CD4-positive, alpha-beta T cell (primary cell): ENCODE measurements around the gene PEDS1. TPM values are rescaled to one million over a fixed set of nuclear protein-coding genes. Genes with fewer than 3 reads are reported as not detected.

Experiments used
- ATAC-seq: fragments of 200-7000 bp; cut with Tn5 transposase; one replicate; pipeline ENCODE4 v1.10.0; 2022; ENCODE audit warnings: mild to moderate bottlenecking; ENCODE audit not compliant: poor library complexity
- CTCF ChIA-PET: fragments of 350-600 bp; sonication (Branson Sonifier 250); formaldehyde crosslinking; loops from one replicate; lab custom pipeline; 2021; ENCODE audit warnings: antibody characterized with exemption, inconsistent platforms; lab: Charles Lee
- POLR2A ChIA-PET: fragments of 350-600 bp; sonication (Branson Sonifier 250); formaldehyde crosslinking; loops from one replicate; lab custom pipeline; 2021; ENCODE audit warnings: antibody characterized with exemption, inconsistent platforms; lab: Charles Lee
- DNase-seq, 14 experiments: peaks; one replicate each; pipeline ENCODE4 v3.0.0-alpha.2; 2013 to 2020; ENCODE audit warnings: mixed read lengths in 2 of 14
- H3K27ac ChIP-seq, 2 donors: one replicate each; pipeline versions ENCODE4 v1.5.1 to v1.7.0; 2013; ENCODE audit warnings: low read length in 2 of 2, low read depth in 1 of 2, mild to moderate bottlenecking in 1 of 2
- H3K27me3 ChIP-seq, 2 experiments: 1 replicate in 1 of 2; 2 replicates in 1 of 2; pipeline versions ENCODE4 v1.6.1 to v1.7.0; 2013; ENCODE audit warnings: low read length in 2 of 2, control low read depth in 1 of 2, mild to moderate bottlenecking in 1 of 2, moderate library complexity in 1 of 2; ENCODE audit not compliant: insufficient read depth in 2 of 2, control insufficient read depth in 1 of 2
- H3K36me3 ChIP-seq: one replicate; pipeline ENCODE4 v1.6.1; 2013; ENCODE audit warnings: low read length, control low read depth; ENCODE audit not compliant: insufficient read depth
- H3K4me1 ChIP-seq: one replicate; pipeline ENCODE4 v1.6.1; 2013; ENCODE audit warnings: low read length, control low read depth; ENCODE audit not compliant: insufficient read depth
- H3K4me3 ChIP-seq: one replicate; pipeline ENCODE4 v1.5.1; 2013; ENCODE audit warnings: mild to moderate bottlenecking, low read length, moderate library complexity
- H3K9me3 ChIP-seq, 2 experiments: 1 replicate in 1 of 2; 2 replicates in 1 of 2; pipeline versions ENCODE4 v1.6.1 to v1.7.0; 2013; ENCODE audit warnings: low read length in 2 of 2, mild to moderate bottlenecking in 2 of 2, control low read depth in 1 of 2, moderate library complexity in 1 of 2; ENCODE audit not compliant: control insufficient read depth in 1 of 2, insufficient read depth in 1 of 2
- H3K27ac Mint-ChIP-seq: one replicate; pipeline ENCODE4 v1.8.0; 2020; ENCODE audit warnings: mixed read lengths
- H3K27me3 Mint-ChIP-seq: one replicate; pipeline ENCODE4 v1.8.0; 2021; ENCODE audit warnings: mixed read lengths
- H3K36me3 Mint-ChIP-seq: one replicate; pipeline ENCODE4 v1.8.0; 2021; ENCODE audit warnings: low read depth, mixed read lengths
- H3K4me1 Mint-ChIP-seq: one replicate; pipeline ENCODE4 v1.8.0; 2021; ENCODE audit warnings: low read depth, mixed read lengths
- H3K4me3 Mint-ChIP-seq: one replicate; pipeline ENCODE4 v1.8.0; 2020; ENCODE audit warnings: mild to moderate bottlenecking, mixed read lengths
- H3K9me3 Mint-ChIP-seq: one replicate; pipeline ENCODE4 v1.8.0; 2020; ENCODE audit warnings: mixed read lengths
- intact Hi-C, 2 experiments: fragments of 100-400 bp; cut with DNase I in 1 of 2; cut with micrococcal nuclease in 1 of 2; formaldehyde crosslinking; loops; one replicate each; pipeline versions ENCODE4 v1.15.1 to v1.9.0; 2023 to 2025; cut with DNase I, micrococcal nuclease
- total RNA-seq, 174 experiments: library from RNA in 2 of 174; stranded (reverse) in 2 of 174; gene quantifications; one replicate each; pipeline ENCODE4 v1.2.3 and lab custom pipeline; 2021 to 2026
- TF ChIP-seq, protein P1 (sequence below): fragments of 200-600 bp; IDR thresholded peaks from one replicate; pipeline ENCODE4 v1.8.0; 2022; ENCODE audit warnings: antibody characterized with exemption, mild to moderate bottlenecking

Gene PEDS1
- total RNA-seq, 2 experiments from 2014 or later: 21.3 to 21.9 TPM

DNA sequence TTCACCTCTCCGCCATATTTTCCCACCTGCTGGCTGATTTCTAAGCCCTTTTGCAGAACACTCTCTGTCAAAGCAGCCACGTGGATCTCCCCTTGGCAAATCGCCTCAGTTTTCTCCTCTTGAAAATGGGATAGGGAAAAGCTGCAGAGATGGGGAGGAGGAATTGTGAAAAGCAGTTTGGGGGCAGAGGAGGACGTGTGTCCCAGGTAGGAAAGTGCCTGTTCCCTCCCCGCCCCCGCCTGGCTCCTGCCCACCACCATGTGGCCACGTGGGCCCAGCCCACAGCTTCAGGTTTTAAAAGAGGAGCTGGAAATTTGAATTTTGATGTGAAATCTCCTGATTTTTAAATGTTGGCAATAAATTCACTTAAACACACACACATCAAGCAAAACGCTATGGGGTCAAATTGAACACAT, 33.5 kb upstream of the PEDS1 start:
- TF ChIP-seq, protein P1, sequence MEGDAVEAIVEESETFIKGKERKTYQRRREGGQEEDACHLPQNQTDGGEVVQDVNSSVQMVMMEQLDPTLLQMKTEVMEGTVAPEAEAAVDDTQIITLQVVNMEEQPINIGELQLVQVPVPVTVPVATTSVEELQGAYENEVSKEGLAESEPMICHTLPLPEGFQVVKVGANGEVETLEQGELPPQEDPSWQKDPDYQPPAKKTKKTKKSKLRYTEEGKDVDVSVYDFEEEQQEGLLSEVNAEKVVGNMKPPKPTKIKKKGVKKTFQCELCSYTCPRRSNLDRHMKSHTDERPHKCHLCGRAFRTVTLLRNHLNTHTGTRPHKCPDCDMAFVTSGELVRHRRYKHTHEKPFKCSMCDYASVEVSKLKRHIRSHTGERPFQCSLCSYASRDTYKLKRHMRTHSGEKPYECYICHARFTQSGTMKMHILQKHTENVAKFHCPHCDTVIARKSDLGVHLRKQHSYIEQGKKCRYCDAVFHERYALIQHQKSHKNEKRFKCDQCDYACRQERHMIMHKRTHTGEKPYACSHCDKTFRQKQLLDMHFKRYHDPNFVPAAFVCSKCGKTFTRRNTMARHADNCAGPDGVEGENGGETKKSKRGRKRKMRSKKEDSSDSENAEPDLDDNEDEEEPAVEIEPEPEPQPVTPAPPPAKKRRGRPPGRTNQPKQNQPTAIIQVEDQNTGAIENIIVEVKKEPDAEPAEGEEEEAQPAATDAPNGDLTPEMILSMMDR: no peak
- H3K27me3 Mint-ChIP-seq: peaks cover 17% of the 10 kb centered on the region
- H3K4me3 Mint-ChIP-seq: no peak overlapping the region
- no peak for DNase-seq
- H3K27ac Mint-ChIP-seq: no peak overlapping the region
- H3K9me3 Mint-ChIP-seq: no peaks in the 10 kb centered on the region
- no peak for ATAC-seq
- no peak overlapping the region for H3K4me3 ChIP-seq
- intact Hi-C loops: loop anchor here (1.0 to 10.0 kb wide), 6 partner anchors 273 to 568 kb away; partner anchors contain the start of gene PARD6B (in 1 of the 2)
- H3K36me3 Mint-ChIP-seq: peaks cover under 1% of the 10 kb centered on the region
- ChIA-PET CTCF (no interaction called here), POLR2A (interaction anchor here (0.7 kb wide), 1 partner anchor 66 kb away, joined by 4 read pairs; no protein-coding TSS in a partner anchor)
- H3K27me3 ChIP-seq: peaks cover 0 to 8% of the 10 kb centered on the region in 2 experiments
- peaks cover 14% of the 10 kb centered on the region for H3K4me1 ChIP-seq
- H3K36me3 ChIP-seq: no peaks in the 10 kb centered on the region
- H3K27ac ChIP-seq: no peak overlapping the region
- peaks cover under 1% of the 10 kb centered on the region for H3K4me1 Mint-ChIP-seq
- H3K9me3 ChIP-seq: no peaks in the 10 kb centered on the region

DNA sequence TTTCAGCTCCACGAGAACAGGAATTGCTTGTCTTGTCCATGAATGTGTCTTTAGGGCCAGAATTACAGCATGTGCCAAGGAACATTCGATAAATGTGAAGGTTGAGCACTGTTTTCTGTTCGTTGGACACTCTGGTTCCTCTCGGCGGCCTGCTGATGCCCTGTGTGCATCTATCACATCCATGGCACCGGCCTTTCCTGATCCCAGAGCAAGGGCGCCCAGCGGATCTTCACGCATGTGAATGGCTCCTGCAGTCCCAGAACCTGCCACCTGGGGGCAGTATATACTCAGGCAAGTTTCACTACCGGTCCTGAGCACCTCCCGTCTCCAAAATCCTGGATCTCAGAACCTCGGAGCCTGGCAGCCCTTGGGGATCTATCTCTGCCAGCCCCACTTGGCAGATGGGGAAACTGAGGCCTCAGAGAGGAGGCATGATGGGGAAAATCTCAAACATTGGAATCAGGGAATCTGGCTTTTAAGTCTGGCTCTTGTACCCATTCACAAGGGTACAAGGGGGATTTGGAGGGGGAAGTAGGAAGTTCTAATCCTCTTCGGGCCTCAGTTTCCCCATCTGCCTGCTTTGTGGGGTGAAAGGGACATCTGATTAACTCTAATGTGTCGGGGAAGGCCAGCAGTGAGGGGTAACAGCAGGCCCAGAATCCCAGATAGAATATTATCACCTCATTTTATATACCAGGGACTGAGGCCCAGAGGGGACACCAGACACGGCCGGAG, 32.8 kb upstream of the PEDS1 start:
- H3K27me3 ChIP-seq: peaks cover 0 to 8% of the 10 kb centered on the region in 2 experiments
- no peaks in the 10 kb centered on the region for H3K9me3 Mint-ChIP-seq
- peak overlapping the region; percentile 32 for H3K27ac Mint-ChIP-seq
- CTCF ChIA-PET: interaction anchor here (1.0 to 2.8 kb wide), 2 partner anchors 65 to 279 kb away, joined by 3 to 12 read pairs; no protein-coding TSS in a partner anchor
- intact Hi-C loops: loop anchor here (1.0 to 10.0 kb wide), 6 partner anchors 274 to 568 kb away; partner anchors contain the start of gene PARD6B (in 1 of the 2)
- peaks cover 17% of the 10 kb centered on the region for H3K27me3 Mint-ChIP-seq
- H3K4me3 ChIP-seq: no peak overlapping the region
- no peak overlapping the region for H3K27ac ChIP-seq
- H3K4me1 ChIP-seq: peaks cover 14% of the 10 kb centered on the region
- H3K4me3 Mint-ChIP-seq: peak overlapping the region; percentile 80
- no peaks in the 10 kb centered on the region for H3K9me3 ChIP-seq
- no peaks in the 10 kb centered on the region for H3K36me3 ChIP-seq
- H3K36me3 Mint-ChIP-seq: no peaks in the 10 kb centered on the region
- peak; percentile 79 to 95 (median 88) for DNase-seq
- TF ChIP-seq, protein P1: peak; percentile 98
- no peaks in the 10 kb centered on the region for H3K4me1 Mint-ChIP-seq
- peak; percentile 39 for ATAC-seq
- POLR2A ChIA-PET: no interaction called here

DNA sequence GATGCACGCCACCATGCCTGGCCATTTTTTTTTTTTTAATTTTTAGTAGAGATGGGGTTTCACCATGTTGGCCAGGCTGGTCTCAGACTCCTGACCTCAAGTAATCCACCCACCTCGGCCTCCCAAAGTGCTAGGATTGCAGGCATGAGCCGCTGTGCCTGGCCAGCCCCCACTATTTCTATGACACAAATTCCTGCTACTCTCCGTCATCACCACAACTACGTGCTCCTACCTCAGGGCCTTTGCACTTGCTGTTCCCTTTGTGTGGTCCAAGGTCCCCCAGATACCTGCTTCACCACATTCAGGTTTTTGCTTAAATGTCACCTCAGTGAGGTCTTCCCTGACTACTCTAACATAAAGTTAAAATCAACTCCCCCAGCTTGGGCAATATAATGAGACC, 31.9 kb upstream of the PEDS1 start:
- H3K4me3 ChIP-seq: no peak overlapping the region
- ChIA-PET CTCF (interaction anchor here (1.0 to 2.8 kb wide), 3 partner anchors 65 to 403 kb away, joined by 3 to 12 read pairs (median 3); no protein-coding TSS in a partner anchor), POLR2A (no interaction called here)
- H3K4me1 ChIP-seq: peaks cover 14% of the 10 kb centered on the region
- no peak overlapping the region for H3K27ac ChIP-seq
- H3K36me3 ChIP-seq: no peaks in the 10 kb centered on the region
- peaks cover 0 to 8% of the 10 kb centered on the region in 2 experiments for H3K27me3 ChIP-seq
- TF ChIP-seq, protein P1: no peak
- Mint-ChIP-seq H3K4me1 (no peaks in the 10 kb centered on the region), H3K4me3 (no peak overlapping the region), H3K36me3 (no peaks in the 10 kb centered on the region), H3K27me3 (peaks cover 17% of the 10 kb centered on the region), H3K9me3 (no peaks in the 10 kb centered on the region), H3K27ac (no peak overlapping the region)
- DNase-seq: no peak
- intact Hi-C loops: loop anchor here (5.0 to 10.0 kb wide), 2 partner anchors 547 to 569 kb away; partner anchors contain the start of gene PARD6B (in 1 of the 2)
- no peak for ATAC-seq
- no peaks in the 10 kb centered on the region for H3K9me3 ChIP-seq
